Measurements from ENCODE around the gene MGAT4A.

MGAT4A gene

DNA sequence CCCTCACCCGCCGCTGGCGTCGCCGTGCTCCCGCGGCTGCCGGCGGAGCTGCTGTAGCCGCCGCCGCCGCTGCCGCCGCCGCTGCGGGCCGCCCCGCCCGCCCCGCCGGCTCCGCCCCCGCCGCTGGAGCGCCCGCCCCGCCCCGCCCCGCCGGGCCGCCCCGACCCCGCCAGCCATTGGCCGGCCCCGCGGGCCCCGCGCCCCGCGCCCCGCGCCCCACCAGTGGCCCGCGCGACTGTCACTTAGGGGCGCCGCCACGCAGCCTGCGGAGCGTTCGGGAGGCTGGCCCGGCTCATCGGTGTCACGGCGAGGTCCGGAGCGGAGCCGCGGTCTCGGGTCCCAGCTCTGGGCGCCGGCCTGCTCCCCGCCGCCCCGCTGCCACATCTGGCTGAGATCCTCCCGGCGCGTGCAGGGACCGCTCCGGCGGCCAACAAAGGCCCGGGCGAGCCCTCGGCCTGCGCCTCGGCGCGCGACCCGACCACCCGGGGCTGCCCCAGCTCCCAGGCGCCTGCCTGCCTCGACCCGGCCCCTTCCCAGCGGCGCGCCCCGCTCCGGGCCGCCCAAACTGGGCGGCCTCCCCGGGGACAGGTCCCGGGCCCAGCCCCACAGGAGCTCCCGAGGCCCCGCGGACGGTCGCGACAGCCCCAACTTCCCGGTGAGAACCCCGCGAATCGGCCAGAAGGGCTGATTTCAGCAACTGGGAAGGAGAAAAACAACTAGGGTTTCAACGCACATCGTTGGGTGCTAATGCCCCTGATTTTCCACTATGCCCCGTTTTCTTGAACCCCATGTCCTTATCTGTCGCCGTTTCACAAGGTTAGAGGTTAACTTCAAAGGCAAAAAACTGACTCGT is at the start of gene MGAT4A:
MGAT4A (minus strand) TSS at position 92 of the 853 bp plus-strand sequence. CDS start 4,800 bp downstream, outside the sequence.
- peak; percentile 70 to 97 (median 80) for DNase-seq
- intact Hi-C loops (cut with DNase I) = loop anchor here (5.0 kb wide), 2 partner anchors 79 to 106 kb away; no protein-coding TSS in a partner anchor

DNA sequence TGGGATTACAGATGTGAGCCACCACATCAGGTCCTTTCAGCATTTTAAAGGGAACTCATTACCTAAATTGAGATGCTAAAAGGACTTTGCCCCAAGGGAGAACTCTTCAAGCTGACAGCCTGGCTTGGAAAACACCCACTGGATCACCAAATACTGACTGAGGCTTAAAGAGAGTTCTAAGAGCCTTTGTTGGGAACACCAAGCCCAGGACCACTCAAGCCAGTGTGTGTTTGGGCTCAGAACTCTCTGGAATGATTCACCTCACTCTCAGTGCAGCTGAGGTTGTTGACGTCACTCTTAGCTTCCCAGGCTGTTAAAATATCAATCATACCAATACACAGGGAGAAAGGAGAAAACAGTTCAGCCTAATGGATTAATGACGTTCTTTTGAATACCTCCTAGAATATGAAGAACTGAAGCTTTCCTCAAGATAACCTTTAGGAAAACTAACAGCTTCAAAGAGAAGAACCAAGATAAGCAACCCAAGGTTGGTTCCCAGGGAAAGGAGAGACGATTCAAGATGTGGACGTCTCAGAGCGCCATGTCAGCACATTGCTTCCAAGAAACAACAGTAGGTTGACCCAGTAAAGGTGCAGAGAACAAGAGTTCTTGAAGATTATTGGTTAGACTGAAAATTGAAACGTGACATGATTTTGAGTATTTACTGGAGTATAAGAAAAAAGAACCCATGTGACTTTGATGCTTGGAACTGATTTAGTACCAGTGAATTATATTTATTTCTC is 48.0 kb upstream of the MGAT4A start:
- intact Hi-C loops (cut with DNase I) = no loop called here
- DNase-seq = no peak

DNA sequence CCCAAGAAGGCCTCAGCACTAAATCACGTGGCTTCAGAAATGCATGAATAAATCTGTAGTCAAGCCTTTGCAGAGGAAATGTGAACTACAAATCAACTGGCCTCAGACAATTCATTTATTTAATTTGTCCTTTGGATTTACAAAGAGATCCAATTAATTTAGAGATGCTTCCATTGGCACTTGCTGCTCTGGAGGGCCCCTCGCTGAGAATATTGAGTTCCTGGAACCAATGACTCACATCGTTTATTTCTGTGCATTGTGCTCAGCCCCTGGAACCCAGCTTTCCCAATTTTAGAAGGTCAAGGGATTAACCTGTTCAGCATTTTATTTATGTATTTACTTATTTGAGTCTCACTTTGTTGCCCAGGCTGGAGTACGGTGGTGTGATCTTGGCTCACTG is 47.2 kb upstream of the MGAT4A start:
- no peak for DNase-seq
- intact Hi-C loops (cut with DNase I) = no loop called here

DNA sequence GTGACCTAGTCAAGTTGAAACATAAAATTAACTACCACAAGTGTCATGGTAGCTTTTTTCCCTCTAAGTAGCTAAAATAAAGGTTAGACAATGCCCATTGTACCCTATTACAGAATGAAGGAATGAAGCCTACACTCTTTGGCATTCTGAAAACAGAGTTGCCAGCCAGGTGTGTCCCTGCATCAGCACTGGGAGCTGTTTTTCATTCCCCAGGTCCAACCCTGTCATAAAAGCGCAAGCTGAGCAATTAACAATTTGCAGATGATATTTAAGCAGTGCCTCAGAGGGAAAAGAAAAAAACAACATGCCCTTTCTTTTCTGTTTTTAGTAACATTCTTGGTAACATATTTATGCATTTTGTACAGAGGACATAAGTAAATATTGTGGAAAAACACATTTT is 46.8 kb upstream of the MGAT4A start:
- no peak for DNase-seq
- intact Hi-C loops (cut with DNase I) = no loop called here

DNA sequence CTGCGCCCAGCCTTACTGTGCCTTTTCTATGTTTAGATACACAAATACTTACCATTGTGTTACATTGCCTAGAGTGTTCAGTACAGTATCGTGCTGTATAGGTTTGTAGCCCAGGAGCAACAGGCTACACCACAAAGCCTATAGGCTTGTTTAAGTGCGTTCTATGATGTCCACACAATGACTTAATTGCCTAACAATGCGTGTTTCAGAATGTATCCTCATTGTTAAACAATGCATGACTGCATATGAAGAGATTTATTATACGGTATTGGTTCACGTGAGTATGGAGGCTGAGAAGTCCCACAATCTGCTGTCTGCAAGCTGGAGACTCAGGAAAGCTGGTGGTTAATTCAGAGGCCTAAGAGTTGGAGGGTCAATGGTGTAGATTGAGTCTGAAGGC is 46.1 kb upstream of the MGAT4A start:
- intact Hi-C loops (cut with DNase I) = no loop called here
- DNase-seq = no peak

DNA sequence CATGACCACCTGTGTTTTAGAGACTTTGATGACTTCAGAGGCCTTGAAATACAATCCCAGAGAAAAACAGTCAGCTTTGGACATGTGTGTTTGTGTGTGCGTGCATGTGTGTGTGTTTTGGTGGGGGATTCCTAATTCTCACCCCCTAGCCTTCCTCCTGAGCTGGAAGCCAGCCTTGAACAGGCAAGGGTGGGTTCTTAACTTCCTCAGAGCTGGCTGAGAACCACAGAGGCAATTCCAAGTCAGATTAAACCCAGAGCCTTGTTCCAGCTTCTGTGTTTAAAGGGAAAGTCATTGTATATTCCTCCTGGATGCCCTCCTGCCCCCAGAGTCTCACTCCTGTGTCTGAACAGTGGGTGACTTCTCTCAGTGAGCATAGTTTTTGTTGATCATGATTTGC is 45.2 kb upstream of the MGAT4A start:
- no peak for DNase-seq
- intact Hi-C loops (cut with DNase I) = no loop called here

DNA sequence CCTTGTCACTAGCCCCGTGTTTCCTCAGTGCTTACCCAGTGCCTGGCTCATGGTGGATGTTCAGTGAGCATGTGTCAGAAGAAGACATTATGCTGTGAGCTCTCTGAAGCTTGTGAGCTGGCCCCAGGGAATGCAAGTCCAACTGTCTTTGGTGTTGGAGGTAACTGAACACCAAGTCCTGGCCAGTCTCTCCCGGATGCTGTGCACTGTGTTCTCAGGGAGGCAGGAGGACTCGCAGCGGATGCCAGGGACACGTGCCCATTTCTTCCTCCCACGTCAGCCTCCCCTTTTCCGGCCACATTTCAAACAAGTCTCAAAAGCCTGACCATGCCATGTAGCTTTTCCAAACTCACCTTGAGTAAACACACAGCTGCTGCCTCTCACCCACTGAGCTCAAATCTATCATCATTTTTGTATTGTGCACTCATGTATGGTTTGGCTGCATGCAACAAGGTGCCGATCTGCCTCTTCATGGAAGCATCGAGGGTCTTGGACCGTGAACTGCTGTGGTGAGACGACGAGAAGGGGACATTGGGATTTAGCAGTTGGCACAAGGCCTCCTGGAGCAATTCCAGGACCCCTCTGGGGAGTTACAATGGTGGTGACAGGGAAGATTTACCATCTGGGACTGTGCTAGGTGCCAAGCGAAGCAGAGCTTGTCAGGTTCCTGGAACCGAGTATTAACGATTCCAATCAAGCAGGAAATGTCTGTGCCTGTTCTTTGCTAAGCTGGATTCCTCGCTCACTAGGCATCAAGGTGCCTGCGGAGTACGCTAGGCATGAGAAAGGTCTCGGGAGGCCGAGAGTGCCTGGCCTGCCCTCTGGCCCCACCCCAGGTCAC is 44.4 kb upstream of the MGAT4A start:
- intact Hi-C loops (cut with DNase I) = no loop called here
- DNase-seq = no peak

DNA sequence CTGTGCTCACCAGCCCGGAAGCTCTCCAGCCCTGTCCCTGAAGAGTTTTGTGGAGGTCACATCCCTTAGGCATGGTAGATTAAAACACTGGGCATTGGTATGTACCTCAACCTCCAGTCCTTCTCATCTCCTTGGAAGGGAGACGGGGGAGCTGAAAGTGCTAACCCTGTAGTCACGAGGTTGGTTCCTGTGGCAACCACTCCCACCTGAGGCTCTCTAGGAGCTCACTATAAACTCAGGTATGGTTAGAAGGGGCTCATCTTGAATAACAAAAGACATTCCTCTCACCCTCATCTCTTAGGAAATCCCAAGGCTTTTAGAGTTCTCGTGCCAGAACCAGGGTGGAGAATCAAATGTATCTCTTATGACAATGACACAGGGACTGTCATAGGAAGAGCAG is 43.0 kb upstream of the MGAT4A start:
- intact Hi-C loops (cut with DNase I) = no loop called here
- no peak for DNase-seq

DNA sequence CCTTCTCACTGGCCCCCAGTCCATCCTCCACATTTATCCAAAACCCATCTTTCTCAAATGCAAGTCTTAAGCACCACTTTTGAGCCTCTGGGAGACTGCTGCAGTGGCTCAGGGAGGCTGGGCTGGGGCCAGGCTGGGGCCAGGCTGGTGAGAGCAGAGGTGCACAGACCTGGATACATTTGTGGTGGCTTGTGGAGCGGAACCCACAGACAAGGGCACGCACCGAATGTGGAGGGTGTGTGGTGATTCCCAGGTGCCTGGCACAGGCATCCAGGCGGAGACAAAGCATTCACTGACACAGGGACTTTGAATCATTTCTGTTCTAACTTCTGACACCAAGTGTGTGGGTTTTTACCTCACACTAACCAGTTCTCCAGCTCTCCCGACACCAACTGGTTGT is 42.2 kb upstream of the MGAT4A start:
- intact Hi-C loops (cut with DNase I) = no loop called here
- DNase-seq = no peak

DNA sequence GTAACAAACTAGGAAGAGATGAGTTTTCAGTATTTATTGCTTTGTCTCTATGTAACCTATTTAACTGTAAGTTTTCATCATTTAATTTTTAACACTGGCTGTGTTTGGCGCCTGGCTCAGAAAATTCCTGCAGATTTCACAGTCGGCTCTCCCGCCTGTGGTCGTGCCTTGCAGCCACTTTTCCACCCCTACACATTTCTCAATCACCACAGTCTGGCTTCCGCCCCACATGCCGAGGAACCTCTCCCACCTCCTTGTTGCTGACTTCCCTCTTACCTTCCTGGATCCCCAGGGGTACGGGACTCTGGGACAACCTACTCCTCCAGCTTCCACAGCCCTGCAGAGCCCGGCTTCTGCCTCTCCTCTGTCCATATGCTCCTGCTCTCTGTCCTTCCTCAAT is 41.6 kb upstream of the MGAT4A start:
- intact Hi-C loops (cut with DNase I) = no loop called here
- DNase-seq = no peak

DNA sequence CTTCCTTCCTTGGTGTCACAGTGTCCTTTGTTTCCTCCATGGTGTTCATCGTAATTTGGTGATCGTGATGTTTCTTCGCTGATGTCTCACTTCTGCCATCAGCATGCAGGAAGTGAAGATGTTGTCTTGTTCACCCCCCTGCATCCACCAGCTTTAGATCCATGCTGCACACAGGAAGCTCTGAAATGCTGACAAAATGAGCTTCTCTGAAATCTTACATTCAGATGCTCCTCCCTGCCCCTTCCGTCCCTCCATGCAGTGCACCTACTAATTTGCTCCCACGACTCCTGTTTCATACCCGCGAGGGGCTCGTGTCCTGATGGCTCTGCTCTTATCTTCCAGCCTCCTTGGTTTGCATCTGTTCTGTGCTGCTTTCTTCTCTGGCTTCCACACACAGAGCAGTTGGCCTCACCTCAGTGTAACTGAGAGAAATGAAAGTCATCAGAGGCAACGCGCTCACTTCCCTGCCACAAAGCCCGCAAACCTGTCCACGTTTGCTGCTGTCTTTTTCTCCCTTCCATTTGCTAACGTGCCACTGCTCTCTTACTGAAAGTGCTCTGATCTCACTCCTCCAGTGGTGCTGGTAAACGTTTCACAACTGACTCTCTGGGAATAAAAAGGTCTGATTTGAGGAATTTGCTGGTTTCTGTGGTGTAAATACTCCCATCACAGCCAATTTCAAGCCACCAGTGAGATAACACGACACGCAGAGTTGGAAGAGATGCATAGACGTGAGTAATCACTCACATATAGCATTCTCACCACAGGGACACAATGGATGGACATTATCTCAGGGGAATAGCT is 41.0 kb upstream of the MGAT4A start:
- intact Hi-C loops (cut with DNase I) = no loop called here
- no peak for DNase-seq

DNA sequence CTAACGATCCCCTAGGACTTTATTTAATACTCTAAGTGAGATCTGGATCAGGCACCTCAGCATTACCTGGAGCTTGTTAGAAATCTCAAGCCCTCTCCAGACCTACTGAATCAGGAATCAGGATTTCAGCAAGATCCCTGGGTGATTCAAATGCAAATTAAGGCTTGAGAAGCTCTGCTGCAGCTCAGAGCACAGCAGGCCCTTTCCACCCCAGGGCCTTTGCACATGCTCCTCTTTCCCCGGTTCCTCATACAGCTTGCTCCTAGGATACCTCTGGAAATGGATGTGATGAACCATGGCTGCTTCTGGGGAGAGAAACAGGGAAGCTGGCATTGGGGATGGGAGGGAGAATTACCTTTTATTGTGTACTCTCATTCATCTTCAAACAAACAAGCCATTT is 40.3 kb upstream of the MGAT4A start:
- no peak for DNase-seq
- intact Hi-C loops (cut with DNase I) = no loop called here

DNA sequence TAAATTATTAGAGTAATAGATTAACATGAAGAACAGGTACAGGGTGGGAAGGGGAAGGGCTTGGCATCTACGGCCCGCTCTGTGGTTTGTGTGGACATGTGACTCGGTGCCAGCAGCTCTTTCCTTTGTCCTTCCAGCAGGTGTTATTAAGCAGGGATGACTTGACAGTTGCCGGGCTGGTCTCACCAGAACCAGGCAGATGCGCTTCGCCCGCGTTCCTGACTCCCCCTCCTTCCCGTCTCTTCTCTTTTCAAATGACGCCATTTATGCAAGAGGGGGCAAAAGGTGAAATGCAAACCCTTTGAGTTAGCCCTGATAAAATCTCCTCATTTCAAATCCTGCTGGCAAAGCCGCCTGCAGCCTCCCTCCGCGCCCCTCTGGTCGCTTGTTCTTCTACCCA is 38.9 kb upstream of the MGAT4A start:
- intact Hi-C loops (cut with DNase I) = no loop called here
- DNase-seq = no peak

DNA sequence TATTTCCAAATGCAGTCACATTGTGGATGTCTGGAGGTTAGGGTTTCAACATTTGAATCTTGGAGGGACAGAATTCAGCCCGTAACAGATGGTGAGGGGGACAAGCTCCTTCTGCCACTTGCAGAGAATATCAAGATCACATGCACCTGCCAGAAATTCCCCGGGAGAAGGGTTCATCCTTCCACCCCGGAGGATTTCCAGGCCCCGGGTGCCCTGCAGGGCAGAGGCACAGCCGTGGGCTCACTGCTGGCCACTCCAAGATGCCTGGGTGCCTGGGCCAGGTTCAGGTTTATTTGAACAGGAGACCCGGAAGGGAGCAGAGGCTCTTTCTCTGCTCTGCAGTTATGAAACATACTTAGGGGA is 38.2 kb upstream of the MGAT4A start:
- intact Hi-C loops (cut with DNase I) = no loop called here
- DNase-seq = no peak

DNA sequence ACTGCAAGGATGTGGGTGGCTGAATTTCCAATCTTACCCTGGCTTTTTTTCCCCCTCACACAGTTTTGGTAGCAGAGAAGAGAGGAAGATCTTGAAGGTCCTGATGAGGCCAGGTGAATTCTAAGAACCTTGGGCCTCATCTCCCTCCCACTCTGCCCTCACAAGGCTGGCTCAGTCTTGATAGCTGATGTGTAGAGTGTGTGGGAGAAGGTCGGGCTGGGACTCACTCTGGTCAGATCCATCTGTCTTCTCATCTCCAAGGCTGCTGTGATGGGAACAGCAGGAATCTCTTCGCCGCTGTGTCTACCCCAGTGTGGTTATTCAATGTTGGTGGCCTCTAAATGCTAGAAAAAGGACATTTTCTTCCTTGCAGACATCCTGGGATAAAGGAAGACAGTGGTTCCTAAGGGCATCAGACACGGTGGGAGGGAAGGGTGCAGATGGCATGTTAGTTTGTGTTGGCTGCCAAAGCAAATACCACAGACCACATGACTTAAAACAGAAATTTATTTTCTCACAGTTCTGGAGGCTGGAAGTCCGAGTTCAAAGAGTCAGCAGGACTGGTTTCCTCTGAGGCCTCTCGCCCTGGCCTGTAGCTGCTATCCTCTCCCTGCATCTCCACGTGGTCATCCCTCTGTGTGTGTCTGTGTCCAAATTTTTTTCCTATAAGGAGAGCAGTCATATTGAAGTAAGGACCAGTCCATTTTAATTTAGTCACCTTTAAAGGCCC is 37.6 kb upstream of the MGAT4A start:
- no peak for DNase-seq
- intact Hi-C loops (cut with DNase I) = no loop called here

DNA sequence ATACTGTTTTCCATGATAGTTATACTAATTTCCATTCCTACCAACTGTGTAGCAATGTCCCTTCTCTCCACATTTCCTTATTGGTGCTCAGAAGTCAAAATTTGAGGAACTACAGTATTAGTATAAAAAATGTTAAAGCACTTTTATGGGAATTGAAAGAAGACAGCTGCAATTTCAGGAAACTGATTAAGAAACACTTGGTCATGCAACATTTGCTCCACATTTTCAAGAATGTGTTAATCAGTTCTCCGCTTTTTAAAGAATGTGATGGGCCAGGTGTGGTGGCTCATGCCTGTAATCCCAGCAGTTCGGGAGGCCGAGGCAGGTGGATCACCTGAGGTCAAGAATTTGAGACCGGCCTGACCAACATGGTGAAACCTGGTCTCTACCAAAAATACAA is 33.6 kb upstream of the MGAT4A start:
- DNase-seq = no peak
- intact Hi-C loops (cut with DNase I) = no loop called here

DNA sequence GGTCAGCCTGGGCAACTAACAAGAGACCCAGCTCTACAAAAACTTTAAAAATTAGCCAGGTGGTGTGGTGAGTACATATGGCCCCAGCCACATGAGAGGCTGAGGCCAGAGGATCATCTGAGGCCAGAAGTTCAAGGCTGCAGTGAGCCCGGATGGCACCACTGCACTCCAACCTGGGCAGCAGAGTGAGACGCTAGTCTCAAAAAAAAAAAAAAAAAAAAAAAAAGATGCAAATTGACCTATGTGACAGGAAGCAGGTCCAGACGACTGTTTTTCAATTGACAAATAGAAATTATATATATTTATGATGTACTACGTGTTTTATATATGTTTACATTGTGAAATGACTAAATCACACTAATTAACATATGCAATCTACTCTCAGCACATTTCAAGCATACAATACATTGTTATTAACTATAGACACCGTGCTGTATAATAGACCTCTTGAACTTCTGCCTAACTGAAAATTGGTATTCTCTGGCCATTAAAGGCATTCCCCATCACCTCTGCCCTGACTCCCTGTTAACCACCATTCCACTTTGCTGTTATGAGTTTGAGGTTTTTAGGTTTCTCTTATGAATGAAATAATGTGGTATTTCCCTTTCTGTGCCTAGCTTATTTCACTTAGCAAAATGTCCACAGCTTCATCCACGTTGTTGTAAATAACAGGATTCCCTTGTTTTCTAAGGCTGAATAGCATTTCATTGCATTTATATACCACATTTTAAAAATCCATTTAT is 32.4 kb upstream of the MGAT4A start:
- intact Hi-C loops (cut with DNase I) = no loop called here
- no peak for DNase-seq

DNA sequence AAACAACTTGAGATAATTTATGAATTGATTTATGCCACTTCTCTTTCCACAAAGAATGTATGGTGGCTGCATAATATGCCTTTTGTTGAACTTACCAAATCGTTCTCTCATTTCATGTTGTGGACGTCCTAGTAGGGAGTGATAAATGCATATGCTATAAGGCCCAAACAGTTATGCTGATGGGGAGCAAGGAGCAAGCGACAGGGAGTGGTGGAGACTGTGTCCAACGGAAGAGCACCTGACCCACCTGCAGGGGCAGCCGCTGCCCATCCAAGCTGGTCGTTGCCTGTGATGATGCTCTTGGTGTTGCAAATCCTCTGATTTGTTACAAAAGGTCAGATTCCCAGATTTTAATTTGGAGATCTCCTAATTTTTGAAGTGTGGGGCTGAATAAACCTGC is 31.0 kb upstream of the MGAT4A start:
- intact Hi-C loops (cut with DNase I) = no loop called here
- no peak for DNase-seq

DNA sequence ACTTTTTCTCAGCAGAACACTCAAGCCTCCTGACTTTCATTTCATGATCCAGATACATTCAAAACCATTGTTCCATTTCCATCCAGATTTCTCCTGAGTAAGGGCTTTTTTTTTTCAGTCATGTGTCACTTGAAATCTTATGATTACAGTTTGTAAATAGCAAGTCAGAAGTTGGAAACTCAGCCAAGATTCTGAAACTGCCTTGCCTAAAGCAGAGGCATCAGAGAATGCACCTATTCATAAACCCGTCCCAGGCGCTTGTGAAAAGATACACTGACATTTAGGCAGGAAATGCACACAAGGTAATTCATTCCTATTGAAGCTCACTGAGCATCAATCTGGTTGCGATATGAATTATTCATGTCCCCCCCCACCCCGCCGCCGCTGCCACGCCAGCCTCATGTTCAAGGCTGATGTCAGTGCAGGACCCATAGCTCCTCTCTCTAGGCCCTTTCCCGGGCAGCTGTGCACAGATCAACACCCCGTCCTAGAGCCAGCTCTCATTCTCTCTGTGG is 30.4 kb upstream of the MGAT4A start:
- intact Hi-C loops (cut with DNase I) = no loop called here
- DNase-seq = peak in 3 of 10 donors; percentile 42 to 78 (median 49)

Measured in posterior cingulate gyrus (tissue), 11 donors.